Measurements from ENCODE around the gene ITPK1. TPM values are rescaled to one million over a fixed set of nuclear protein-coding genes. Genes with fewer than 3 reads are reported as not detected.
A peak's percentile ranks its signal among the peaks of the same experiment; 100 is the strongest.

The ITPK1 gene
- total RNA-seq, 1 donor from 2014 or later = 24.0 TPM

- DNase-seq = no peak
Measured at GRCh38 chr14:92946847-92947545, 168.7 kb downstream of the ITPK1 start.

GRCh38 chr14:92945959-92946846 lies 169.5 kb downstream of the ITPK1 start:
- DNase-seq = peak; percentile 79

DNA sequence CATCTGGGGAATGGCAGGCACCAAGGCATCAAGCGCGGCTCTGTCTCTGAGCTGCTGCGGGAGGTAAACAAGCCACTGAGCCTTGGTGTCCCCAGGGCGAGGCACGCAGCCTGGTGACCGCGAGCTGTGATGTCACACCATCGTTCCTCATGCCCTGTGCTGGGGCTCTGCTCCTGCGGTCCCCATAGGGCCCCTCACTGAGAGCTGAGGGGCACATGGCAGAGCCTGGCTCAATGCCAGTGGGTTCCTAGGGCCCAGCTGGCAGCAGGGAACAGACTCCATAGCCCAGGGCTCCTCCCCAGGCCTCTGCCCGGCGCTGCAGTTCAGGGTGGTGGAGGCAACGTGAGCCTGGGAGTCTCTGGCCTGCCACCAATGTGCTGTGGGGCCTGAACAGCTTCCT lies 170.2 kb downstream of the ITPK1 start:
- DNase-seq = no peak

GRCh38 chr14:92944976-92945375 lies 170.7 kb downstream of the ITPK1 start:
- no peak for DNase-seq

GRCh38 chr14:92943855-92944570 lies 171.7 kb downstream of the ITPK1 start:
- DNase-seq = no peak

- no peak for DNase-seq
Measured at GRCh38 chr14:92942976-92943710, 172.6 kb downstream of the ITPK1 start.

DNA sequence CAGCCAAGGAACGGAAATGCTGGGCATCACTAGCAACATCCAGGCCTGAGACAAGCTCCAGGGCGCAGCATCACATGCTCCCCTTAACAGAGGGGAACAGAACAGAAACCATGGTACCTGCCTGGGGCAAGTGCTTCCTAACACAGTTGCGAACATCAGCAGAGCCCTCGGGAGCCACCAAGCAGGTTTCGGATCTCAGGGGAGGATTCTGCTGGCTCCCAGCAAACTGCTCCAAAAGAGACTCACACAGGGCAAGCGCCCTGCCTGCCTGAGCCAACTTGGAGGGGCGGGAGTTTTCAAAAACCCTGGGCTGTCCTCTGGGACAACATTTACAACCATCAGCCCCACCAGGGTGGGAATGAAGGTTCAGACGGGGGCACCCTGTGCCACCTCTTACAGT lies 173.1 kb downstream of the ITPK1 start:
- DNase-seq = no peak

- DNase-seq = no peak
Measured at GRCh38 chr14:92942136-92942535, 173.6 kb downstream of the ITPK1 start.

DNA sequence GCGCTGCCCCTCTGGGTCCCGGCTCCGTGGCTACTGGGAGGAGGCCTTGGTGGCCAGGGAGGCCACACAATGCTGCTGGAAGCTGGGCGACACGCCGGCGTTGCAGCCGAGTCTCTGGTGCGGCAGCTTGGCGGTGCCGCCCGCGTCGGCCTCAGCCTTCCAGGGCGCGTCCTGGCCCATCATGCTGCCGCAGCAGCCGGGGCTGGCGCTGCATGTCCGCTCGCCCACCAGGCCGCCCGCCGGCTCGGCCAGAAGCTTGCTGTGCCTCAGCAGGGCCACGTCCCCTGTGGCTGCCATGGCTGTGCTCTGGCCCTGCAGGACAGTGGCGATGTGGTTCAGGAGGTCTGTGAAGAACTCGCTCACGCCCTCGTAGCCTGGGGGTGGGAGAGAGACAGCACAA lies 174.2 kb downstream of the ITPK1 start:
- DNase-seq = no peak

GRCh38 chr14:92940543-92940942 lies 175.2 kb downstream of the ITPK1 start:
- DNase-seq = no peak

DNA sequence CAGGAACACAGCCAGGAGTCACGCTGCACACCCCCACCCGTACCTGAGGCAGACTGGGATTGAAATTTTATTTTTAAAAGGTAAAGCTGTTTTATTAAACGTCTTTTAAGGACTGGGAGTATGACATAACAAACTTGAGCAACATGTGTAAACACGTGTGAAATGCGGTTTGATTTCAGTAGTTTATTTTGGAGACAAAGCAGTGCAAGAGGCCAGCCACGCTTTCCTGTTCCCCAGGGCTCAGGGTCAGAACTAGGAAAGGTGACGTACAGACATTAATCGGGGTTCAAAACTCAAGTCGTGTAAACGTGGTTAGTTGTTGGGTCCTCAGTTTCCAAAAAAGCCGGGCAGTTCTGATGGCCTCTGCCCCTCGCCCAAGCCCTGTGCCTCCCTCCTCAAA lies 176.0 kb downstream of the ITPK1 start:
- DNase-seq = no peak

GRCh38 chr14:92938890-92939671 lies 176.6 kb downstream of the ITPK1 start:
- no peak for DNase-seq

DNA sequence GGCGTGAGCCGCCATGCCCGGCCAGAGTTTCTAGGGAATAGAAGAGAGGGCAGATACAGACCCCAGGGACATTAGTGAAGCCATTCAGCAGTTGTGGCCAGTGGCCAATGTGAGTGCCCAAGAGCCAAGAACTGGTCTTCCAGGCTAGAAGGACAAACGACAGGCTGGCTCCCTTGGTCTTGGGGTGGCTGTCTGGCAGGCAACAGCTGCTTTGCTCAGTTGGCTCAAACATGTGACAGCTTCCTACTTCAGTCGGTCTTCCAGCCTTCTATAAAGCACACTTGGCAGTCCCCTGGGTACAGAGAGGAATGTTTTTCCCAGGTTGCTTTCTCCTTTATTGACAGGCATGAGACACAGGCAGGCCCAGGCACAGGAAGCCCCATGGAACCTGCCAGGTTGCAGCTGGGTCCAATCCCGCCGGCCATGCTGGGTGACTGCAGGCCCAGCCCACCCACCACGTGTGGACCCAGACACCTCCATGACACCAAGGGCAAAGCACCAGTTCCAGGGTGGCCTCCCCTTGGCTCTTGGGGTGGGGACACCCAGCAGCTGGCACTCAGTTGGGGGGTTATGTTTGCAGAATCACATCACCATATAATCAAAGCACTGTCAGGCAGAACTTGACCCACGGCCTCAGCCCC lies 177.4 kb downstream of the ITPK1 start:
- no peak for DNase-seq

DNA sequence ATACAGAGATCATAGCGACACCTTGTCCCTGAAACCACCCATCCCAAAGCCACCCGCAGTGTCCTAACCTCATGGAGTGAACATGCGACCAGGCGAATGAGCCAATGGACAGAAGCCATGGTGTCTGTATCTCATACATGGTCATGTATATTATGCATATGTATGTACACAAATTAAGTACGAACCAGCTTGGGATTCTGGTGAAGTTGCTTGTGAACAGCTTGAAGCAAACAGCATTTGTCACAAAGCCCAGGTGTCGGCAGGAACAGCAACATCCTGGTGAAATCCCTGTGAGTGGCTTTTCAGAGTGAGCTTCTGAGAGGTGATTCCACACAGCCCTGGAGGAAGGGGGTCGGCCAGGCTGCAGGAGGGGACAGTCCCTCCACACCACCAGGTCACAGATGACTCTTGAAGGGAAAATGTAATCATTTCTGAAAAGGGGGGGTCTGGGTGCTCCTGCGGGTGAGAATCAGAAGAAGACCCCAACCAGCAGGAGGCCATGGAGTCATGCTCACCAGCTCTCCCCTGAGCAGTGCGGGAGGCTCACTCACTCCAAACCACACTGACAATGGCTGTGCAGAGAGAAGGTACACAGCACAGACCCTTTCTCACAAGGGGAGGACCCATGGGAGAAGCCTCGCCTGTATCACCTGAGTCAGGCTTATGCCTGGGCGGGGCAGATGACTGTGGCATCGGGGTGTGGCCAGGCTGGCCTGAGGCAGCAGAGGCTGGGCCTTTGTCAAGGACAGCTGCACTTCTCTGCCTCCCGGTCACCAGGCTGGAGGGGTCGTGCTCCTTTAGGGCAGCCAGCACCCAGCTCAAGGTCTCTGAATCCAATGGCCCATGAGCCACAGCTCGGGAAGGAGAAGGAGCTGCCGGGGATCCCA lies 178.4 kb downstream of the ITPK1 start:
- no peak for DNase-seq

- DNase-seq = no peak
Measured at GRCh38 chr14:92936085-92936484, 179.6 kb downstream of the ITPK1 start.

DNA sequence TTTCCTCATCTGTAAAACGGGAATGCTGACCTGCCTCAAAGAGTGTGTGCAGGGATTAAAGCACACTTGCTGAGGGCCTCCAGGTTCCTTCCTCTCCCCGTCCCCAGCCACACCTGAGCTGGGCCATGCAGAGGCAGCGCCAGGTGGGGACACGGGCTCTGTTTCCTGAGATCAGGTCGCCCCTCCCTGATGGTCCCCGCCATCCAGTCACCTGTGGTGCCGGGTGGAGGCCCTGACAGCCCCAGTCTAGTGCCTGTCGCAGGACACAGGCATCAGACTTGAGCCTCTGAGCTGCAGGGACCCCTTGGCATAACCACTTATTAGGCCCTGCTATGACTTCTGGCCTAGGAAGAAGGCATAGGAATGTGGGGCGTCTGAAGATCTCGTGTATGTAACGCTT lies 180.3 kb downstream of the ITPK1 start:
- no peak for DNase-seq

DNA sequence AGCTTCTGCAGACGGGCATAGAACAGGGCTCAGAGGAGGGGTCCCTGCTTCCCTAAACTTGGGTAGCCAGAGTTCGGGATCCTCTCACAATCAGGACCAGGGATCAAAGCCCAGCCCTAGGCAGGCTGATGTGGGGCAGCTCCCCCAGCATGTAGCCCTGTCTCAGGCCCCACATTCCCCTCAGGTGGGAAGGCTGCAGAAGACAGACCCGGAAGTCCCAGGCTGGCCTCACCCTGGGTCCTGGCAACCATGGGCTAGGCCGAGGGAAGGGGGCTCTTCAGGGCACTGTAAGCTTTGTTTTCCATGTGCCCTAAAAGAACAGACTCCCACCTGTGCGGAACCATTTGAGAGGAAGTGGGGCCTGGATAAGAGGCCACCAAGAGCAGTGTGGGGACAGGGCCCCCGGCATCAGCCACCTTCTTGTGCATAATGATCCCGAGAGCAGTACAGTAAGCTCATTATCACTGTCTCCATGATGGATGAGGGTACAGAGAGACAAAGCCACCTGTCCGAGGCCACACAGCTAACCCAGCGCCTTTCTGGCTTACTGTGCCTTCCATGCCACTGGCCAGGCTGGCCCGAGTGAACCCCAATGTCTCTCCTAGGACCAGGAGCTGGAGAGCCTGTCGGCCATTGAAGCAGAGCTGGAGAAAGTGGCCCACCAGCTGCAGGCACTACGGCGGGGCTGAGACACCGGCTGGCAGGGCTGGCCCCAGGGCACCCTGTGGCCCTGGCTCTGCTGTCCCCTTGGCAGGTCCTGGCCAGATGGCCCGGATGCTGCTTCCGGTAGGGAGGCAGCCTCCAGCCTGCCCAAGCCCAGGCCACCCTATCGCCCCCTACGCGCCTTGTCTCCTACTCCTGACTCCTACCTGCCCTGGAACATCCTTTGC lies 181.3 kb downstream of the ITPK1 start:
- no peak for DNase-seq

GRCh38 chr14:92933481-92933880 lies 182.2 kb downstream of the ITPK1 start:
- no peak for DNase-seq
